GM18507 (cell line): ENCODE measurements around the gene ARHGAP42.
"Not testable (repeated sequence)": the region's sequence is repeated elsewhere in the genome, so short reads cannot be mapped to it uniquely, and the experiment has no call there.

ENCODE experiments used
- DNase-seq: peaks from one replicate; pipeline ENCODE4 v3.0.0; 2011; ENCODE audit warnings: low read depth; ENCODE audit not compliant: insufficient read length; ENCODE audit errors: extremely low spot score
- FAIRE-seq: peaks from 2 replicates; lab custom pipeline; 2011; peaks lifted over from hg19 to GRCh38; lab: Jason Lieb, UNC

The ARHGAP42 gene

GRCh38 chr11:100888836-100889235 lies 201.7 kb downstream of the ARHGAP42 start:
- DNase-seq: no peak

GRCh38 chr11:100889758-100890157 lies 202.7 kb downstream of the ARHGAP42 start:
- FAIRE-seq: no peak
- DNase-seq: no peak

More at GRCh38 chr11:100888836-100889235, 201.7 kb downstream of the ARHGAP42 start:
- no peak for FAIRE-seq

- DNase-seq (no peak), FAIRE-seq (no peak)
These were observed 203.7 kb downstream of the ARHGAP42 start for GRCh38 chr11:100890789-100891188.

GRCh38 chr11:100892886-100893285 lies 205.8 kb downstream of the ARHGAP42 start:
- DNase-seq: no peak
- FAIRE-seq: no peak

GRCh38 chr11:100895449-100895848 lies 208.4 kb downstream of the ARHGAP42 start:
- FAIRE-seq (no peak), DNase-seq (no peak)

- not testable (repeated sequence) for FAIRE-seq, DNase-seq
These were observed 208.9 kb downstream of the ARHGAP42 start for GRCh38 chr11:100895976-100896375.

- not testable (repeated sequence) for FAIRE-seq, DNase-seq
These were observed 214.4 kb downstream of the ARHGAP42 start for GRCh38 chr11:100901471-100901870.

- FAIRE-seq: no peak
- no peak for DNase-seq
These were observed 215.5 kb downstream of the ARHGAP42 start for GRCh38 chr11:100902454-100903141.

- DNase-seq (no peak), FAIRE-seq (no peak)
These were observed 216.2 kb downstream of the ARHGAP42 start for GRCh38 chr11:100903284-100903683.

GRCh38 chr11:100905684-100906083 lies 218.6 kb downstream of the ARHGAP42 start:
- FAIRE-seq: no peak

GRCh38 chr11:100908746-100909145 lies 221.7 kb downstream of the ARHGAP42 start:
- no peak for FAIRE-seq
- DNase-seq: no peak

More at GRCh38 chr11:100905684-100906083, 218.6 kb downstream of the ARHGAP42 start:
- DNase-seq: no peak

- no peak for DNase-seq
- FAIRE-seq: peak; percentile 62
These were observed 223.7 kb downstream of the ARHGAP42 start for GRCh38 chr11:100910808-100911207.

- DNase-seq: no peak
- FAIRE-seq: no peak
These were observed 227.5 kb downstream of the ARHGAP42 start for GRCh38 chr11:100914415-100915110.

GRCh38 chr11:100918551-100919500 lies 231.7 kb downstream of the ARHGAP42 start:
- no peak for DNase-seq
- FAIRE-seq: no peak

GRCh38 chr11:100920593-100920992 lies 233.5 kb downstream of the ARHGAP42 start:
- DNase-seq (no peak), FAIRE-seq (no peak)

GRCh38 chr11:100922121-100922520 lies 235.0 kb downstream of the ARHGAP42 start:
- FAIRE-seq: no peak

GRCh38 chr11:100923555-100923954 lies 236.5 kb downstream of the ARHGAP42 start:
- FAIRE-seq (no peak), DNase-seq (no peak)

More at GRCh38 chr11:100922121-100922520, 235.0 kb downstream of the ARHGAP42 start:
- DNase-seq: no peak

GRCh38 chr11:100925935-100926334 lies 238.8 kb downstream of the ARHGAP42 start:
- FAIRE-seq (peak; percentile 49), DNase-seq (no peak)

- DNase-seq (no peak), FAIRE-seq (no peak)
These were observed 240.5 kb downstream of the ARHGAP42 start for GRCh38 chr11:100927579-100927978.

GRCh38 chr11:100928426-100928825 lies 241.3 kb downstream of the ARHGAP42 start:
- FAIRE-seq (no peak), DNase-seq (no peak)
